ENCODE data around the gene ZNF831. TPM values are rescaled to one million over a fixed set of nuclear protein-coding genes. Genes with fewer than 3 reads are reported as not detected.

Gene ZNF831
- total RNA-seq, 1 donor, result not detected

DNA sequence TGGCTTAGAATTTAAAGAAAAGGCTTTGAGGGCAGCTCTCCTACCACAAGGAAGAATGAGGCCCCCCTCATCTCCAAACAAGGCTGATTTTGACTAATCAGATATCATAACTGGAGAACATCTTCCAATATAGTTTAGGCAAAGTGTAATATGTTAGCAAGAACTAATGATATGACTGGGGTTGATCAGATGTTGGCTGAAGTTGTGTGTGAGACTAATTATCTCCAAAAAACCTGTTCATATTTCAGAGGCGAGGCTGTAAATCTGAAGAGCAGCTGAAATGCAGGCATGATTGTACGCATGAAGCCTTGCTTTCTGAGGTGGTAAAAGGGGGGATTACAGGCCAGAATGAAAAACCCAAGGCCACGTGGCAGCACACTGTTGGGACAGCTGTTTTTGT lies 16.0 kb upstream of the ZNF831 start:
- H3K27ac ChIP-seq (ENCODE audit: low read depth, low read length), result no peak overlapping the region
- H3K79me2 ChIP-seq (ENCODE audit: insufficient read depth, low read length), result no peaks in the 10 kb centered on the region
- no peak overlapping the region for H3K4me2 ChIP-seq (ENCODE audit: insufficient read depth, low read length)
- no peaks in the 10 kb centered on the region for H3K36me3 ChIP-seq (ENCODE audit: insufficient read depth, low read length)
- DNase-seq (ENCODE audit: insufficient read length, low spot score, missing footprints), result no peak
- H3K27me3 ChIP-seq (ENCODE audit: insufficient read depth, low read length), result no peaks in the 10 kb centered on the region
- no peak overlapping the region for H2AFZ ChIP-seq (ENCODE audit: low read length)
- H3K4me1 ChIP-seq (ENCODE audit: insufficient read depth, low read length), result no peaks in the 10 kb centered on the region
- H3K9me3 ChIP-seq (ENCODE audit: low read depth, low read length), result no peaks in the 10 kb centered on the region
- no peaks in the 10 kb centered on the region for H4K20me1 ChIP-seq (ENCODE audit: insufficient read depth, low read length)
- TF ChIP-seq, protein P1, sequence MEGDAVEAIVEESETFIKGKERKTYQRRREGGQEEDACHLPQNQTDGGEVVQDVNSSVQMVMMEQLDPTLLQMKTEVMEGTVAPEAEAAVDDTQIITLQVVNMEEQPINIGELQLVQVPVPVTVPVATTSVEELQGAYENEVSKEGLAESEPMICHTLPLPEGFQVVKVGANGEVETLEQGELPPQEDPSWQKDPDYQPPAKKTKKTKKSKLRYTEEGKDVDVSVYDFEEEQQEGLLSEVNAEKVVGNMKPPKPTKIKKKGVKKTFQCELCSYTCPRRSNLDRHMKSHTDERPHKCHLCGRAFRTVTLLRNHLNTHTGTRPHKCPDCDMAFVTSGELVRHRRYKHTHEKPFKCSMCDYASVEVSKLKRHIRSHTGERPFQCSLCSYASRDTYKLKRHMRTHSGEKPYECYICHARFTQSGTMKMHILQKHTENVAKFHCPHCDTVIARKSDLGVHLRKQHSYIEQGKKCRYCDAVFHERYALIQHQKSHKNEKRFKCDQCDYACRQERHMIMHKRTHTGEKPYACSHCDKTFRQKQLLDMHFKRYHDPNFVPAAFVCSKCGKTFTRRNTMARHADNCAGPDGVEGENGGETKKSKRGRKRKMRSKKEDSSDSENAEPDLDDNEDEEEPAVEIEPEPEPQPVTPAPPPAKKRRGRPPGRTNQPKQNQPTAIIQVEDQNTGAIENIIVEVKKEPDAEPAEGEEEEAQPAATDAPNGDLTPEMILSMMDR (IDR thresholded peaks at IDR 0.05; ENCODE audit: extremely low read depth, low read depth, low read length), result no peak
- no peak overlapping the region for H3K4me3 ChIP-seq (ENCODE audit: insufficient read depth, low read length)

DNA sequence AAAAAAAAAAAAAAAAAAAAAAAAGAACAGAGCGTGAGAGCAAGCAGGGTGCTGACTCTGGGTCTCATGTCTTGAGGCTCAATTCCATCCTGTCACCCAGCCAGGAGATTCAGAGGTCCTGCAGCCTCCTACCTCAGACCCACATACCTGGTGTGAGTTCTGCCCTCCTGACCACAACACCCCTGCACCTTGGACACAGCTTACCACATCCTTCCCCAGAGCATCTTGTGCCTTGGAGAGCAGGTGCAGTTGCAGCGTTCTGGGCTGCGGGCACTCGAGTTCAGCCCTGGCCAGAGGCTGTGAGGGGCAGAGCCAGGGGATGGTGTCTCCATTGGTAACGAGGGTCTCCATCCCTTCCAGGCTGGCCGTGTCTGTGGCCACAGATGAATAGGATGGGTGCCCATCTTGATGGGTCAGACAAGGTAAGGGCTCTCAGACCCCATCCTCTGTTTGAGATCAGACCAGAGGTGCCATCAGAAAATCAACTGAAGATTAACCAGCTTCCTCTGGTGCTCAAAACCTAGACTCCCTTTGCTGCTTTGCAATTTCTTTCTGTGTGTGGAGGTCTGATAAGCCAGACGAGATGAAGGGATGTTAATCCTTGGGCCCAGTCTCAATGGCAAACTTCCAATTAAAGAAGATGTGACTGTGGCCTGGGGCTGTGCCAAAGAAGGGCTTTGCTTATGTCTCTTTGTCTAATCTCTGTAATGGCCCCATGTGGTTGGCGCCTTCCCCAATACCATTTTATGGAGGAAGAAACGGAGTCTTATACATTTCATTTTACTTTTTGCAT lies 14.7 kb upstream of the ZNF831 start:
- H3K27ac ChIP-seq (ENCODE audit: low read depth, low read length), result no peak overlapping the region
- TF ChIP-seq, protein P1 (IDR thresholded peaks at IDR 0.05; ENCODE audit: extremely low read depth, low read depth, low read length), result no peak
- no peaks in the 10 kb centered on the region for H3K36me3 ChIP-seq (ENCODE audit: insufficient read depth, low read length)
- H4K20me1 ChIP-seq (ENCODE audit: insufficient read depth, low read length), result no peaks in the 10 kb centered on the region
- H3K4me2 ChIP-seq (ENCODE audit: insufficient read depth, low read length), result no peak overlapping the region
- peaks cover 2% of the 10 kb centered on the region for H3K27me3 ChIP-seq (ENCODE audit: insufficient read depth, low read length)
- no peaks in the 10 kb centered on the region for H3K9me3 ChIP-seq (ENCODE audit: low read depth, low read length)
- H3K4me3 ChIP-seq (ENCODE audit: insufficient read depth, low read length), result no peak overlapping the region
- H3K4me1 ChIP-seq (ENCODE audit: insufficient read depth, low read length), result no peaks in the 10 kb centered on the region
- no peaks in the 10 kb centered on the region for H3K79me2 ChIP-seq (ENCODE audit: insufficient read depth, low read length)
- H2AFZ ChIP-seq (ENCODE audit: low read length), result no peak overlapping the region
- no peak for DNase-seq (ENCODE audit: insufficient read length, low spot score, missing footprints)

DNA sequence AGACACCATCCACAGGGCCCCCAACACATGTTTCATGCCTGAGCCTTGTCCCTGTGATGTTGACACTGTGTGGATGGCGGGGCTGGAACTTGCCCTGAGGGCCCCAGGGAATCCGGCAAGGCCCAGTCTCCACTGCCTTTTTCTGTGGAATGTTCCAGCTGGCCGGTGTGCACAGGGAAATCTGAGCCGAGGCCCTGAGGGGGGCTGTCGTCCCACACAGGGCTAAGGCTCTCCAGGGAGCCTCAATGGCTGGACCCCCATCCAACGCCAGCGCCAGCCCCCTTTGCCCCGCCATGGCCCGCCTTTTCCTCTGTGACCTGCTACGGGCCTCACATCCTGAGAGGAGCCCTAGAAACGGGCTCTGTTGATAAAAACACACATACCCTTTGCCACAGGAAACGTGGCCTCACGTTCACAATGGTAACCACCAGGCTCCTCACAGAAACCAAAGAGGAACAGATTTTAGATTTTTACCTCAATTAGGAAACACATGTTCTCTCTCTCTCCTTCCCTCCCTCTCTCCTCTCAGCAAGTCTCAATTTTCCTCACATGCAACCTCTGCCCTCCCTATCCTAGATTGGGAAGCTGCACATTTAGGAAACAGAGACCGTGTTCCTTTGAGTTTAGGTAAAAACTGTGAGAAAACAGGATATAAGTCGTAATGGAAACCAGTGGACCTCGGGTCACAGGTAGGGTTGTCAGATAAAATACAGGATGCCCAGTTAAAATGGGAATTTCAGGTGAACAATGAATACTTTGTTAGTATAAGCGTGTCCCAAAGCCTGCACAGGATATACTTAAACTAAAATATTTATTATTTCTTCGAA lies 13.7 kb upstream of the ZNF831 start:
- Histone ChIP-seq H3K36me3 (ENCODE audit: insufficient read depth, low read length) (no peaks in the 10 kb centered on the region), H3K9me3 (ENCODE audit: low read depth, low read length) (no peaks in the 10 kb centered on the region), H3K27ac (ENCODE audit: low read depth, low read length) (no peak overlapping the region), H4K20me1 (ENCODE audit: insufficient read depth, low read length) (no peaks in the 10 kb centered on the region), H3K4me1 (ENCODE audit: insufficient read depth, low read length) (no peaks in the 10 kb centered on the region), H2AFZ (ENCODE audit: low read length) (no peak overlapping the region), H3K4me2 (ENCODE audit: insufficient read depth, low read length) (no peak overlapping the region), H3K79me2 (ENCODE audit: insufficient read depth, low read length) (no peaks in the 10 kb centered on the region), H3K27me3 (ENCODE audit: insufficient read depth, low read length) (peaks cover 2% of the 10 kb centered on the region), H3K4me3 (ENCODE audit: insufficient read depth, low read length) (no peak overlapping the region)
- TF ChIP-seq, protein P1 (IDR thresholded peaks at IDR 0.05; ENCODE audit: extremely low read depth, low read depth, low read length), result no peak
- DNase-seq (ENCODE audit: insufficient read length, low spot score, missing footprints), result no peak

DNA sequence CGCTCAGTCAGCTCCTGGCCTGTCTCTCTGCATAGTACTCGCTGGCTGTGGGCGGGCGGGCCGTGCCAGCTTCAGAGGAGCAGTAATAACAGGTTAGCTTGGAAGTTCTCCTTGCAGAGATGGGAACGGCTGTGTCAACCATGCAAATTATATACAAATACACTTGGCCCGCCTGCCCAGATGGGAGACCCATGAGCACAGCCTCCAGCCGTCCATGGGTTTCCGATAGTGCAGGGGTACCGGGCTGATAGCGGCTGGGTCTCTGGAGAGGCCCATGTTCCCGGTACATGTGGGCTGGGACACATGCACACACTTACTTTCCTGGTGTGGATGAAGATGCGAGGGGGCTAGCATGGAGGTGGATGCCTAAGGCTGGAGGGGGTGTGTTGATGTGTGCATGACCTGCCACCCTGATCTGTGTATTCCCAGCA lies 12.8 kb upstream of the ZNF831 start:
- no peak for DNase-seq (ENCODE audit: insufficient read length, low spot score, missing footprints)
- Histone ChIP-seq H3K4me1 (ENCODE audit: insufficient read depth, low read length) (no peaks in the 10 kb centered on the region), H3K36me3 (ENCODE audit: insufficient read depth, low read length) (no peaks in the 10 kb centered on the region), H3K27me3 (ENCODE audit: insufficient read depth, low read length) (peaks cover 2% of the 10 kb centered on the region), H3K4me2 (ENCODE audit: insufficient read depth, low read length) (no peak overlapping the region), H3K79me2 (ENCODE audit: insufficient read depth, low read length) (no peaks in the 10 kb centered on the region), H3K27ac (ENCODE audit: low read depth, low read length) (no peak overlapping the region), H4K20me1 (ENCODE audit: insufficient read depth, low read length) (no peaks in the 10 kb centered on the region), H3K9me3 (ENCODE audit: low read depth, low read length) (no peaks in the 10 kb centered on the region), H3K4me3 (ENCODE audit: insufficient read depth, low read length) (no peak overlapping the region), H2AFZ (ENCODE audit: low read length) (no peak overlapping the region)
- TF ChIP-seq, protein P1 (IDR thresholded peaks at IDR 0.05; ENCODE audit: extremely low read depth, low read depth, low read length), result no peak
